ENCODE results near the gene KIF1B.
A peak's percentile ranks its signal among the peaks of the same experiment; 100 is the strongest.
"Not testable (repeated sequence)": the region's sequence is repeated elsewhere in the genome, so short reads cannot be mapped to it uniquely, and the experiment has no call there.

Gene KIF1B

GRCh38 chr1:10347109-10347508 is 136.7 kb downstream of the KIF1B start:
- no peak for TF ChIP-seq POLR2AphosphoS5 (IDR thresholded peaks at IDR 0.05; ENCODE audit: borderline replicate concordance, low read depth, low read length)
- no peak for TF ChIP-seq EZH2 (IDR thresholded peaks at IDR 0.05)
- TF ChIP-seq FOXP2 (optimal IDR thresholded peaks at IDR 0.05; ENCODE audit: control extremely low read depth, extremely low read length, insufficient read depth), result no peak
- no peak overlapping the region for H3K9ac ChIP-seq (ENCODE audit: insufficient read length)
- DNase-seq (ENCODE audit: low read depth, low spot score), result no peak
- H3K9me3 ChIP-seq (ENCODE audit: low read depth, low read length), result no peaks in the 10 kb centered on the region
- no peaks in the 10 kb centered on the region for H3K36me3 ChIP-seq (ENCODE audit: insufficient read depth, low read length)
- no peak overlapping the region for H3K4me3 ChIP-seq
- no peak overlapping the region for H3K27ac ChIP-seq

DNA sequence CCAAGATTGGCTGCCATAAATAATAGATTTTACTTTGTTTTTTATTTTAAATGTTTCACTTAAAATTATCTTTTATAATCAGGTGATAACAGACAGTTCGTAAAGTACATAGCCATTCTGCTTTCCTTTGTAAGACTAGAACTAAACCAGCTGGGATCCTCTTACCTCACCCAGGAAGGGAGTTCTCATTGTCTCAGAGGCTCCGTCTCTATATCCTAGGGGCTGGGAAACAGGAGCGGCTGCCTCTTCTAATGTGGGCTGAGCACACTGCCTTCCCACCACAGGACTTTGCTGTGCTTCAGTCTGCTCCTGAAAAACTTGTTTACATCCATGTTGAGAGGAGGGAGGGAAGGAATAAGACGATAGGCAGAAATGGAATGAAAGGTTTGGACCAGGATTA is 142.9 kb downstream of the KIF1B start:
- Histone ChIP-seq H3K9me3 (ENCODE audit: low read depth, low read length) (no peaks in the 10 kb centered on the region), H3K9ac (ENCODE audit: insufficient read length) (peak overlapping the region; percentile 56), H3K36me3 (ENCODE audit: insufficient read depth, low read length) (no peaks in the 10 kb centered on the region), H3K4me3 (peak overlapping the region; percentile 73), H3K27ac (peak overlapping the region; percentile 86)
- TF ChIP-seq POLR2AphosphoS5 (IDR thresholded peaks at IDR 0.05; ENCODE audit: borderline replicate concordance, low read depth, low read length), result no peak
- no peak for TF ChIP-seq EZH2 (IDR thresholded peaks at IDR 0.05)
- no peak for TF ChIP-seq FOXP2 (optimal IDR thresholded peaks at IDR 0.05; ENCODE audit: control extremely low read depth, extremely low read length, insufficient read depth)
- DNase-seq (ENCODE audit: low read depth, low spot score), result no peak

- H3K9me3 ChIP-seq (ENCODE audit: low read depth, low read length), result no peaks in the 10 kb centered on the region
- peak overlapping the region; percentile 56 for H3K9ac ChIP-seq (ENCODE audit: insufficient read length)
- TF ChIP-seq FOXP2 (optimal IDR thresholded peaks at IDR 0.05; ENCODE audit: control extremely low read depth, extremely low read length, insufficient read depth) (no peak), EZH2 (IDR thresholded peaks at IDR 0.05) (no peak), POLR2AphosphoS5 (IDR thresholded peaks at IDR 0.05; ENCODE audit: borderline replicate concordance, low read depth, low read length) (no peak)
- DNase-seq (ENCODE audit: low read depth, low spot score), result no peak
- peak overlapping the region; percentile 86 for H3K27ac ChIP-seq
- no peaks in the 10 kb centered on the region for H3K36me3 ChIP-seq (ENCODE audit: insufficient read depth, low read length)
- peak overlapping the region; percentile 73 for H3K4me3 ChIP-seq
Measured at GRCh38 chr1:10353693-10354092, 143.3 kb downstream of the KIF1B start.

GRCh38 chr1:10360045-10360444 is 149.7 kb downstream of the KIF1B start:
- no peak for DNase-seq (ENCODE audit: low read depth, low spot score)
- no peak for TF ChIP-seq POLR2AphosphoS5 (IDR thresholded peaks at IDR 0.05; ENCODE audit: borderline replicate concordance, low read depth, low read length)
- TF ChIP-seq EZH2 (IDR thresholded peaks at IDR 0.05), result no peak
- TF ChIP-seq FOXP2 (optimal IDR thresholded peaks at IDR 0.05; ENCODE audit: control extremely low read depth, extremely low read length, insufficient read depth), result no peak

GRCh38 chr1:10361515-10361914 is 151.1 kb downstream of the KIF1B start:
- no peak for TF ChIP-seq EZH2 (IDR thresholded peaks at IDR 0.05)
- TF ChIP-seq FOXP2 (optimal IDR thresholded peaks at IDR 0.05; ENCODE audit: control extremely low read depth, extremely low read length, insufficient read depth), result no peak
- TF ChIP-seq POLR2AphosphoS5 (IDR thresholded peaks at IDR 0.05; ENCODE audit: borderline replicate concordance, low read depth, low read length), result no peak
- H3K9me3 ChIP-seq (ENCODE audit: low read depth, low read length), result no peaks in the 10 kb centered on the region
- no peak overlapping the region for H3K4me3 ChIP-seq
- no peak for DNase-seq (ENCODE audit: low read depth, low spot score)
- H3K27ac ChIP-seq, result no peak overlapping the region
- H3K9ac ChIP-seq (ENCODE audit: insufficient read length), result no peak overlapping the region
- peaks cover 13% of the 10 kb centered on the region; the same call in 1 of the 2 replicates for H3K36me3 ChIP-seq (ENCODE audit: insufficient read depth, low read length)

More at GRCh38 chr1:10360045-10360444, 149.7 kb downstream of the KIF1B start:
- H3K36me3 ChIP-seq (ENCODE audit: insufficient read depth, low read length), result peaks cover 9% of the 10 kb centered on the region; the same call in 1 of the 2 replicates
- H3K27ac ChIP-seq, result no peak overlapping the region
- no peak overlapping the region for H3K9ac ChIP-seq (ENCODE audit: insufficient read length)
- H3K4me3 ChIP-seq, result no peak overlapping the region
- H3K9me3 ChIP-seq (ENCODE audit: low read depth, low read length), result no peaks in the 10 kb centered on the region

- H3K4me3 ChIP-seq, result no peak overlapping the region
- no peak overlapping the region for H3K27ac ChIP-seq
- TF ChIP-seq FOXP2 (optimal IDR thresholded peaks at IDR 0.05; ENCODE audit: control extremely low read depth, extremely low read length, insufficient read depth), result no peak
- TF ChIP-seq POLR2AphosphoS5 (IDR thresholded peaks at IDR 0.05; ENCODE audit: borderline replicate concordance, low read depth, low read length), result no peak
- no peak for TF ChIP-seq EZH2 (IDR thresholded peaks at IDR 0.05)
- no peaks in the 10 kb centered on the region for H3K9me3 ChIP-seq (ENCODE audit: low read depth, low read length)
- DNase-seq (ENCODE audit: low read depth, low spot score), result no peak
- H3K36me3 ChIP-seq (ENCODE audit: insufficient read depth, low read length), result peaks cover 10% of the 10 kb centered on the region; the same call in 1 of the 2 replicates
- H3K9ac ChIP-seq (ENCODE audit: insufficient read length), result no peak overlapping the region
Measured at GRCh38 chr1:10368194-10368593, 157.8 kb downstream of the KIF1B start.

GRCh38 chr1:10374442-10374860 is 164.1 kb downstream of the KIF1B start:
- TF ChIP-seq POLR2AphosphoS5 (IDR thresholded peaks at IDR 0.05; ENCODE audit: borderline replicate concordance, low read depth, low read length) (no peak), FOXP2 (optimal IDR thresholded peaks at IDR 0.05; ENCODE audit: control extremely low read depth, extremely low read length, insufficient read depth) (no peak)
- DNase-seq (ENCODE audit: low read depth, low spot score), result no peak
- Histone ChIP-seq H3K27ac (peak overlapping the region; percentile 47; the same call in 1 of the 2 replicates), H3K9ac (ENCODE audit: insufficient read length) (no peak overlapping the region), H3K36me3 (ENCODE audit: insufficient read depth, low read length) (peaks cover 17% of the 10 kb centered on the region; the same call in 1 of the 2 replicates), H3K4me3 (no peak overlapping the region), H3K9me3 (ENCODE audit: low read depth, low read length) (no peaks in the 10 kb centered on the region)

DNA sequence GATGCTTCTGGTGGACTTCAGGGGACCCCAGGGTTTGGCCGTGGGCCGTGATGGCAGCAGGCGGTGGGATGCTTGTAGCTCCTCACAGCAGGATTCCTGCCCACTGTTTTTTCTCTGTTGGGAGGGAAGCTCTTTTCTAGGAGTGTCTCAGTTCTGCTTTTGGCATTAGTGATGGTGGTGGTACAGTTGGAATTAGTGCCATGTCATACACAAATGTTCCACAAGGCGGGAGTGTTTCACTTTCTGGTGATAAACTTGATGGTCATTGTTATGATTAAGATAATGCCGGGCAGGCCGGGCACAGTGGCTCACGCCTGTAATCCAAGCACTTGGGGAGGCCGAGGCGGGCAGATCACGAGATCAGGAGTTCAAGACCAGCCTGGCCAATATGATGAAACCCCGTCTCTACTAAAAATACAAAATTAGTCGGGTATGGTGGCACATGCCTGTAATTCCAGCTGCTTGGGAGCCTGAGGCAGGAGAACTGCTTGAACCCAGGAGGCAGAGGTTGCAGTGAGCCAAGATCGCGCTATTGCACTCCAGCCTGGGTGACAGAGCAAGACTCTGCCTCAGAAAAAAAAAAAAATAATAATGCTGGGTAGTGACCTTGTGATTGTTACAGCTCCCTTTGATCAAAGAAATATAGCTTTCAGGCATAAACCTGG is 167.1 kb downstream of the KIF1B start:
- not testable (repeated sequence) for H3K27ac ChIP-seq; H3K9ac ChIP-seq (ENCODE audit: insufficient read length); H3K4me3 ChIP-seq; H3K9me3 ChIP-seq (ENCODE audit: low read depth, low read length); DNase-seq (ENCODE audit: low read depth, low spot score)
- peaks cover 11% of the 10 kb centered on the region; the same call in 1 of the 2 replicates for H3K36me3 ChIP-seq (ENCODE audit: insufficient read depth, low read length)
